ENCODE measurements around the gene SCLT1. TPM values are rescaled to one million over a fixed set of nuclear protein-coding genes. Genes with fewer than 3 reads are reported as not detected.

Gene SCLT1
- total and polyA plus RNA-seq, 2 of the 13 experiments (the other 11 are each of a cell fraction or from before 2014, with no cell fraction given) = 1.5 to 8.7 TPM

GRCh38 chr4:128850252-128850651 lies 243.1 kb downstream of the SCLT1 start:
- peaks cover 36 to 92% of the 10 kb centered on the region in 2 experiments for H3K36me3 ChIP-seq (replicated peaks in 1 of 2; ENCODE audit: control insufficient read depth in 1 of 2, insufficient read depth in 2 of 2, low read length in 2 of 2)
- FAIRE-seq = no peak
- H3K79me2 ChIP-seq (ENCODE audit: insufficient read depth, low read length) = no peaks in the 10 kb centered on the region
- H3K4me1 ChIP-seq (ENCODE audit: insufficient read depth, low read length) = peaks cover 1% of the 10 kb centered on the region; the same call in 1 of the 2 replicates
- no peak overlapping the region for H3K9ac ChIP-seq (ENCODE audit: insufficient read depth, low read depth, low read length)
- 98% methylated on average over 4 of the region's 4 CpGs for WGBS (ENCODE audit: low lambda C conversion rate)
- no peak for ATAC-seq
- BruUV-seq (replicated peaks) = no TSS peak
- no peak for DNase-seq (ENCODE audit: low spot score)
- H3K27me3 ChIP-seq (ENCODE audit: control insufficient read depth in 1 of 2, insufficient read depth in 2 of 2, low read length in 2 of 2) = no peaks in the 10 kb centered on the region
- H4K20me1 ChIP-seq (ENCODE audit: insufficient read depth, low read length) = no peaks in the 10 kb centered on the region
- intact Hi-C loops (cut with micrococcal nuclease; ENCODE audit: unreplicated experiment) (no loop called here), in situ Hi-C loops (cut with HindIII; ENCODE audit: extremely low pct_ligation_motif_present, low pct_unique_long_range_greater_than_20kb) (no loop called here)
- H3K4me2 ChIP-seq (ENCODE audit: low read depth, low read length) = no peak overlapping the region
- H3K9me3 ChIP-seq (ENCODE audit: low read length) = no peaks in the 10 kb centered on the region
- no peak overlapping the region for H3K27ac ChIP-seq (ENCODE audit: extremely low read length, insufficient read depth, low read length)
- CTCF ChIA-PET (ENCODE audit: low intra/inter-chr PET ratio, low total read pairs) = no interaction called here
- POLR2A ChIA-PET = interaction anchor here (1.0 kb wide), 1 partner anchor 38 kb away, joined by 3 read pairs; no protein-coding TSS in a partner anchor
- no peak overlapping the region for H2AFZ ChIP-seq (ENCODE audit: low read length)
- TF ChIP-seq RBM22 (optimal IDR thresholded peaks at IDR 0.05; ENCODE audit: low read length) = peak; percentile 38
- no peak for TF ChIP-seq TRAFD1 (CRISPR knock-in tag; IDR thresholded peaks at IDR 0.05; ENCODE audit: borderline replicate concordance)
- no peak for TF ChIP-seq ZNF614 (CRISPR knock-in tag; IDR thresholded peaks at IDR 0.05; ENCODE audit: borderline replicate concordance)
- H3K4me3 ChIP-seq (replicated peaks in 1 of 3; ENCODE audit: insufficient read depth in 1 of 3, low read depth in 2 of 3, low read length in 3 of 3) = no peak overlapping the region

DNA sequence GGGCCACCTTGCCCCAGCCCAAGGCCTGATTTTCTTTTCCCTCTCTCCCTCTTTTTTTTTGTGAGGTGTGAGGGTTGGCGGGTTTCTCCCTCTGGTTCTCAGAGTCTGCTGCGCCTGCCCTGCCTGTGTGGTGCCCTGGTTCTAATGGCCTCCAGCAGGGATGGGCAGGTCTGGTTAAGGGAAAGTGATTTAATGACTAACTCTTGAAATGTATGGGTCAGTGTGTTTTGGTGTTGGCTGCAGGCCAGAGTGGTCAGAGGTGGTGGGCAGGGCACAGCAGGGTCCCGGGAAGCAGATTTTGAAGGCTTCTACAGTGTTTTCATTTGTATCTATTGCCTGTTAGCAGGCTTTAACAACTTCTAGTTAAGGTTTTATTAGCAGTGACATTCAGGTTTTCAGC lies 244.9 kb downstream of the SCLT1 start:
- peaks cover 41 to 82% of the 10 kb centered on the region in 2 experiments for H3K36me3 ChIP-seq (replicated peaks in 1 of 2; ENCODE audit: control insufficient read depth in 1 of 2, insufficient read depth in 2 of 2, low read length in 2 of 2)
- H3K9ac ChIP-seq (ENCODE audit: insufficient read depth, low read depth, low read length) = no peak overlapping the region
- WGBS (ENCODE audit: low lambda C conversion rate) = 98% methylated on average over 3 of the region's 3 CpGs
- intact Hi-C loops (cut with micrococcal nuclease; ENCODE audit: unreplicated experiment) (no loop called here), in situ Hi-C loops (cut with HindIII; ENCODE audit: extremely low pct_ligation_motif_present, low pct_unique_long_range_greater_than_20kb) (no loop called here)
- H3K27me3 ChIP-seq (ENCODE audit: control insufficient read depth in 1 of 2, insufficient read depth in 2 of 2, low read length in 2 of 2) = no peaks in the 10 kb centered on the region
- no peak for FAIRE-seq
- H3K4me2 ChIP-seq (ENCODE audit: low read depth, low read length) = no peak overlapping the region
- ChIA-PET CTCF (ENCODE audit: low intra/inter-chr PET ratio, low total read pairs) (no interaction called here), POLR2A (no interaction called here)
- no peaks in the 10 kb centered on the region for H4K20me1 ChIP-seq (ENCODE audit: insufficient read depth, low read length)
- peaks cover 18% of the 10 kb centered on the region for H3K4me1 ChIP-seq (ENCODE audit: insufficient read depth, low read length)
- no peak overlapping the region for H3K4me3 ChIP-seq (replicated peaks in 1 of 3; ENCODE audit: insufficient read depth in 1 of 3, low read depth in 2 of 3, low read length in 3 of 3)
- no peak for ATAC-seq
- no peak overlapping the region for H3K27ac ChIP-seq (ENCODE audit: extremely low read length, insufficient read depth, low read length)
- no peaks in the 10 kb centered on the region for H3K79me2 ChIP-seq (ENCODE audit: insufficient read depth, low read length)
- no peak overlapping the region for H2AFZ ChIP-seq (ENCODE audit: low read length)
- DNase-seq (ENCODE audit: low spot score) = no peak
- H3K9me3 ChIP-seq (ENCODE audit: low read length) = no peaks in the 10 kb centered on the region
- no TSS peak for BruUV-seq (replicated peaks)
- TF ChIP-seq ZNF121 (CRISPR knock-in tag; IDR thresholded peaks at IDR 0.05) (no peak), JUNB (CRISPR knock-in tag; IDR thresholded peaks at IDR 0.05; ENCODE audit: borderline replicate concordance) (no peak), SOX6 (IDR thresholded peaks at IDR 0.05) (no peak), SOX6 (CRISPR knock-in tag; IDR thresholded peaks at IDR 0.05) (no peak), ZNF746 (CRISPR knock-in tag; IDR thresholded peaks at IDR 0.05) (no peak), ZFP91 (CRISPR knock-in tag; IDR thresholded peaks at IDR 0.05; ENCODE audit: borderline replicate concordance) (no peak), ZBTB38 (CRISPR knock-in tag; IDR thresholded peaks at IDR 0.05) (no peak), YY1 (IDR thresholded peaks at IDR 0.05; ENCODE audit: insufficient read depth, insufficient replicate concordance, low read depth, low read length) (no peak), HHEX (CRISPR knock-in tag; IDR thresholded peaks at IDR 0.05) (no peak), ZNF12 (CRISPR knock-in tag; IDR thresholded peaks at IDR 0.05) (no peak), ZNF605 (CRISPR knock-in tag; IDR thresholded peaks at IDR 0.05) (no peak), ZNF580 (CRISPR knock-in tag; IDR thresholded peaks at IDR 0.05; ENCODE audit: borderline replicate concordance, low read depth) (no peak)
- TF ChIP-seq, protein P1, sequence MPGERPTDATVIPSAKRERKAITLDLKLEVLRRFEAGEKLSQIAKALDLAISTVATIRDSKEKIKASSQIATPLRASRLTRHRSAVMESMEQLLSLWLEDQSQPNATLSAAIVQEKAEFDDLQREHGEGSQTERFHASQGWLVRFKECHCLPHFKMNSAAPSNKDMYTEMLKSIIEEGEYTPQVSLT (CRISPR knock-in tag; IDR thresholded peaks at IDR 0.05; ENCODE audit: borderline replicate concordance, low read depth) = no peak

All from HepG2 (cell line).